HepG2 (cell line): ENCODE measurements around the gene KIF3C. TPM values are rescaled to one million over a fixed set of nuclear protein-coding genes. Genes with fewer than 3 reads are reported as not detected.

Source experiments
- CBX1 ChIP-seq: IDR thresholded peaks from one replicate; pipeline ENCODE4 v1.6.1; 2016; ENCODE audit warnings: antibody characterized with exemption, low read depth
- DMAP1 ChIP-seq: IDR thresholded peaks from 2 replicates; pipeline ENCODE4 v1.6.1; 2016
- HOXA9 ChIP-seq: sonication (generic); formaldehyde crosslinking; IDR thresholded peaks from 2 replicates; pipeline ENCODE4 v1.8.1; 2022; ENCODE audit warnings: missing genetic modification reagents, mild to moderate bottlenecking, moderate library complexity, borderline replicate concordance
- KAT7 ChIP-seq: IDR thresholded peaks from 2 replicates; pipeline ENCODE4 v1.6.1; 2018; ENCODE audit warnings: borderline replicate concordance, missing compliant biosample characterization
- MAFG ChIP-seq: sonication (generic); formaldehyde crosslinking; IDR thresholded peaks from 2 replicates; pipeline ENCODE4 v1.5.1; 2020; ENCODE audit warnings: mild to moderate bottlenecking, missing genetic modification reagents
- NCOA5 ChIP-seq: sonication (generic); formaldehyde crosslinking; IDR thresholded peaks from 2 replicates; pipeline ENCODE4 v1.4.0; 2020; ENCODE audit warnings: missing genetic modification reagents
- NFATC3 ChIP-seq: sonication (generic); formaldehyde crosslinking; IDR thresholded peaks from 2 replicates; pipeline ENCODE4 v1.5.1; 2020; ENCODE audit warnings: mild to moderate bottlenecking, missing genetic modification reagents
- NR1H2 ChIP-seq: sonication (generic); formaldehyde crosslinking; IDR thresholded peaks from 2 replicates; pipeline ENCODE4 v1.8.1; 2022; ENCODE audit warnings: low read depth, missing genetic modification reagents, borderline replicate concordance
- NR2F2 ChIP-seq: IDR thresholded peaks from 2 replicates; pipeline ENCODE4 v1.6.1; 2012; ENCODE audit warnings: low read depth, inconsistent platforms, borderline replicate concordance
- RCOR2 ChIP-seq: IDR thresholded peaks from 2 replicates; pipeline ENCODE4 v1.6.1; 2016; ENCODE audit warnings: missing biosample characterization, missing genetic modification reagents
- REXO4 ChIP-seq: sonication (generic); formaldehyde crosslinking; IDR thresholded peaks from 2 replicates; pipeline ENCODE4 v1.8.0; 2022; ENCODE audit warnings: missing genetic modification reagents, mild to moderate bottlenecking, borderline replicate concordance
- RFXANK ChIP-seq: IDR thresholded peaks from 2 replicates; pipeline ENCODE4 v1.6.1; 2016
- RXRB ChIP-seq: IDR thresholded peaks from 2 replicates; pipeline ENCODE4 v1.6.1; 2016; ENCODE audit warnings: borderline replicate concordance, missing genetic modification reagents, missing compliant biosample characterization
- SAFB2 ChIP-seq: sonication (generic); formaldehyde crosslinking; IDR thresholded peaks from 2 replicates; pipeline ENCODE4 v1.5.1; 2020; ENCODE audit warnings: missing genetic modification reagents, low read depth, mild to moderate bottlenecking, borderline replicate concordance
- SIN3B ChIP-seq: fragments of 150-350 bp; IDR thresholded peaks from 2 replicates; pipeline ENCODE4 v1.6.1; 2014; ENCODE audit warnings: low read length
- ZEB1 ChIP-seq: IDR thresholded peaks from 2 replicates; pipeline ENCODE4 v1.6.1; 2012; ENCODE audit warnings: mild to moderate bottlenecking, low read depth, inconsistent platforms; ENCODE audit not compliant: insufficient replicate concordance
- ZMYM2 ChIP-seq: sonication (generic); formaldehyde crosslinking; IDR thresholded peaks from 2 replicates; pipeline ENCODE4 v1.8.0; 2022; ENCODE audit warnings: mild to moderate bottlenecking, missing genetic modification reagents
- ZNF234 ChIP-seq: sonication (generic); formaldehyde crosslinking; conservative IDR thresholded peaks from 2 replicates; pipeline ENCODE4 v1.5.1; 2020; ENCODE audit warnings: mild to moderate bottlenecking, missing genetic modification reagents
- ZNF251 ChIP-seq: sonication (generic); formaldehyde crosslinking; IDR thresholded peaks from 2 replicates; pipeline ENCODE4 v1.9.0; 2021; ENCODE audit warnings: mild to moderate bottlenecking, missing genetic modification reagents
- ZNF614 ChIP-seq: IDR thresholded peaks from 2 replicates; pipeline ENCODE4 v1.6.1; 2018; ENCODE audit warnings: missing biosample characterization, missing genetic modification reagents, inconsistent platforms, borderline replicate concordance
- ZNF615 ChIP-seq: sonication (generic); formaldehyde crosslinking; IDR thresholded peaks from 2 replicates; pipeline ENCODE4 v1.5.0; 2020; ENCODE audit warnings: mild to moderate bottlenecking, missing genetic modification reagents, borderline replicate concordance
- ZNF660 ChIP-seq: sonication (generic); formaldehyde crosslinking; IDR thresholded peaks from 2 replicates; pipeline ENCODE4 v1.5.1; 2020; ENCODE audit warnings: mild to moderate bottlenecking, low read depth, missing genetic modification reagents, borderline replicate concordance
- ZNF703 ChIP-seq: sonication (generic); formaldehyde crosslinking; IDR thresholded peaks from 2 replicates; pipeline ENCODE4 v1.5.1; 2020; ENCODE audit warnings: missing genetic modification reagents, mild to moderate bottlenecking, moderate library complexity, borderline replicate concordance
- polyA plus RNA-seq, 8 experiments: library from polyadenylated mRNA; depleted of rRNA in 3 of 8; stranded (reverse) in 7 of 8; unstranded in 1 of 8; fragments of >200 nt; fragmentation: Illumina TruSeq in 4 of 8; extraction: Trizol in 4 of 8; gene quantifications; 2 replicates each; pipeline versions ENCODE4 v1.2.1 to v1.2.3, GENCODE V29; 2011 to 2016; ENCODE audit warnings: low read depth in 4 of 8, missing spikeins in 1 of 8, mixed read lengths in 1 of 8; ENCODE audit not compliant: insufficient read depth in 1 of 8
- total RNA-seq, 5 experiments: library from RNA; depleted of rRNA; stranded (reverse); fragments of >200 nt; fragmentation: Illumina TruSeq; extraction: Trizol; gene quantifications; 2 replicates each; pipeline ENCODE4 v1.2.3, GENCODE V29; 2016; ENCODE audit warnings: low read depth in 1 of 5
- TF ChIP-seq, protein P1 (sequence below): fragments of 450-650 bp; IDR thresholded peaks from 2 replicates; pipeline ENCODE4 v1.6.1; 2017
- TF ChIP-seq, protein P2 (sequence below): sonication (generic); formaldehyde crosslinking; IDR thresholded peaks from 2 replicates; pipeline ENCODE4 v1.9.0; 2021; ENCODE audit warnings: missing genetic modification reagents, mild to moderate bottlenecking, borderline replicate concordance
- TF ChIP-seq, protein P3 (sequence below): sonication (generic); formaldehyde crosslinking; IDR thresholded peaks from 2 replicates; pipeline ENCODE4 v1.8.1; 2022; ENCODE audit warnings: low read depth, mild to moderate bottlenecking, missing genetic modification reagents
- TF ChIP-seq, protein P4 (sequence below): sonication (generic); formaldehyde crosslinking; IDR thresholded peaks from 2 replicates; pipeline ENCODE4 v1.4.0; 2020; ENCODE audit warnings: mild to moderate bottlenecking, missing genetic modification reagents

KIF3C gene
- total and polyA plus RNA-seq, 2 of the 13 experiments (the other 11 are each of a cell fraction or from before 2014, with no cell fraction given), result 3.6 to 4.9 TPM

DNA sequence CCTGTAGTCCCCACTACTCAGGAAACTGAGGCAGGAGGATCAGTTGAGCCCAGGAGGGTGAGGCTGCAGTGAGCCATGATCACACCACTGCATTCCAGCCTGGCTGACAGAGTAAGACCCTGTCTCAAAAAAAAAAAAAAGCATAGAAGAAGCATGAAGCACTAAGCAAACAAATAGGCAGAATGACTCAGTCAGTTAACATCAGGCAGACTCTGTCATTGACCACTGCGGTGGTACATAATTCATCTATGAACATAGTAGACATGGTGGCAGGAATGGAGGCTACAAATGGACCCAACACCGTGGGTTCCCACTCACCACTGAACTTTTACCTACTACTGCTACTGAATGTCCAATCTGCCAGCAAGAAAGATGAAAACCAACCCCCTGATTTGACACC lies 96.4 kb downstream of the KIF3C start (continued):
- TF ChIP-seq, protein P1, sequence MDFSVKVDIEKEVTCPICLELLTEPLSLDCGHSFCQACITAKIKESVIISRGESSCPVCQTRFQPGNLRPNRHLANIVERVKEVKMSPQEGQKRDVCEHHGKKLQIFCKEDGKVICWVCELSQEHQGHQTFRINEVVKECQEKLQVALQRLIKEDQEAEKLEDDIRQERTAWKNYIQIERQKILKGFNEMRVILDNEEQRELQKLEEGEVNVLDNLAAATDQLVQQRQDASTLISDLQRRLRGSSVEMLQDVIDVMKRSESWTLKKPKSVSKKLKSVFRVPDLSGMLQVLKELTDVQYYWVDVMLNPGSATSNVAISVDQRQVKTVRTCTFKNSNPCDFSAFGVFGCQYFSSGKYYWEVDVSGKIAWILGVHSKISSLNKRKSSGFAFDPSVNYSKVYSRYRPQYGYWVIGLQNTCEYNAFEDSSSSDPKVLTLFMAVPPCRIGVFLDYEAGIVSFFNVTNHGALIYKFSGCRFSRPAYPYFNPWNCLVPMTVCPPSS, result no peak
- TF ChIP-seq NR1H2 (CRISPR knock-in tag) (no peak), NCOA5 (CRISPR knock-in tag) (no peak), SAFB2 (CRISPR knock-in tag) (no peak), REXO4 (CRISPR knock-in tag) (no peak), NFATC3 (CRISPR knock-in tag) (no peak), RCOR2 (CRISPR knock-in tag) (no peak; the same call in 1 of the 2 replicates), MAFG (CRISPR knock-in tag) (no peak), ZNF614 (CRISPR knock-in tag) (peak; percentile 86; the same call in 1 of the 2 replicates), SIN3B (no peak), DMAP1 (CRISPR knock-in tag) (no peak), ZMYM2 (CRISPR knock-in tag) (no peak), RFXANK (CRISPR knock-in tag) (no peak), ZEB1 (no peak), KAT7 (CRISPR knock-in tag) (no peak; the same call in 1 of the 2 replicates), NR2F2 (no peak), ZNF615 (CRISPR knock-in tag) (no peak), ZNF251 (no peak), ZNF234 (CRISPR knock-in tag) (no peak), CBX1 (no peak), ZNF703 (CRISPR knock-in tag) (no peak), ZNF660 (no peak), RXRB (CRISPR knock-in tag) (peak; percentile 66; the same call in 1 of the 2 replicates), HOXA9 (CRISPR knock-in tag) (no peak)
- TF ChIP-seq, protein P2, sequence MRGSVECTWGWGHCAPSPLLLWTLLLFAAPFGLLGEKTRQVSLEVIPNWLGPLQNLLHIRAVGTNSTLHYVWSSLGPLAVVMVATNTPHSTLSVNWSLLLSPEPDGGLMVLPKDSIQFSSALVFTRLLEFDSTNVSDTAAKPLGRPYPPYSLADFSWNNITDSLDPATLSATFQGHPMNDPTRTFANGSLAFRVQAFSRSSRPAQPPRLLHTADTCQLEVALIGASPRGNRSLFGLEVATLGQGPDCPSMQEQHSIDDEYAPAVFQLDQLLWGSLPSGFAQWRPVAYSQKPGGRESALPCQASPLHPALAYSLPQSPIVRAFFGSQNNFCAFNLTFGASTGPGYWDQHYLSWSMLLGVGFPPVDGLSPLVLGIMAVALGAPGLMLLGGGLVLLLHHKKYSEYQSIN (CRISPR knock-in tag), result no peak
- TF ChIP-seq, protein P3, sequence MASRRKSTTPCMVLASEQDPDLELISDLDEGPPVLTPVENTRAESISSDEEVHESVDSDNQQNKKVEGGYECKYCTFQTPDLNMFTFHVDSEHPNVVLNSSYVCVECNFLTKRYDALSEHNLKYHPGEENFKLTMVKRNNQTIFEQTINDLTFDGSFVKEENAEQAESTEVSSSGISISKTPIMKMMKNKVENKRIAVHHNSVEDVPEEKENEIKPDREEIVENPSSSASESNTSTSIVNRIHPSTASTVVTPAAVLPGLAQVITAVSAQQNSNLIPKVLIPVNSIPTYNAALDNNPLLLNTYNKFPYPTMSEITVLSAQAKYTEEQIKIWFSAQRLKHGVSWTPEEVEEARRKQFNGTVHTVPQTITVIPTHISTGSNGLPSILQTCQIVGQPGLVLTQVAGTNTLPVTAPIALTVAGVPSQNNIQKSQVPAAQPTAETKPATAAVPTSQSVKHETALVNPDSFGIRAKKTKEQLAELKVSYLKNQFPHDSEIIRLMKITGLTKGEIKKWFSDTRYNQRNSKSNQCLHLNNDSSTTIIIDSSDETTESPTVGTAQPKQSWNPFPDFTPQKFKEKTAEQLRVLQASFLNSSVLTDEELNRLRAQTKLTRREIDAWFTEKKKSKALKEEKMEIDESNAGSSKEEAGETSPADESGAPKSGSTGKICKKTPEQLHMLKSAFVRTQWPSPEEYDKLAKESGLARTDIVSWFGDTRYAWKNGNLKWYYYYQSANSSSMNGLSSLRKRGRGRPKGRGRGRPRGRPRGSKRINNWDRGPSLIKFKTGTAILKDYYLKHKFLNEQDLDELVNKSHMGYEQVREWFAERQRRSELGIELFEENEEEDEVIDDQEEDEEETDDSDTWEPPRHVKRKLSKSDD (CRISPR knock-in tag), result no peak
- TF ChIP-seq, protein P4, sequence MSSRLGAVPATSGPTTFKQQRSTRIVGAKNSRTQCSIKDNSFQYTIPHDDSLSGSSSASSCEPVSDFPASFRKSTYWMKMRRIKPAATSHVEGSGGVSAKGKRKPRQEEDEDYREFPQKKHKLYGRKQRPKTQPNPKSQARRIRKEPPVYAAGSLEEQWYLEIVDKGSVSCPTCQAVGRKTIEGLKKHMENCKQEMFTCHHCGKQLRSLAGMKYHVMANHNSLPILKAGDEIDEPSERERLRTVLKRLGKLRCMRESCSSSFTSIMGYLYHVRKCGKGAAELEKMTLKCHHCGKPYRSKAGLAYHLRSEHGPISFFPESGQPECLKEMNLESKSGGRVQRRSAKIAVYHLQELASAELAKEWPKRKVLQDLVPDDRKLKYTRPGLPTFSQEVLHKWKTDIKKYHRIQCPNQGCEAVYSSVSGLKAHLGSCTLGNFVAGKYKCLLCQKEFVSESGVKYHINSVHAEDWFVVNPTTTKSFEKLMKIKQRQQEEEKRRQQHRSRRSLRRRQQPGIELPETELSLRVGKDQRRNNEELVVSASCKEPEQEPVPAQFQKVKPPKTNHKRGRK, result no peak
